ENCODE measurements around the gene CYLD.

GRCh38 chr16:50822671-50823070 is 80.8 kb downstream of the CYLD start:
- TF ChIP-seq CTCF (conservative IDR thresholded peaks at IDR 0.05; ENCODE audit: low read depth in 2 of 2) = no peak
- no peak for TF ChIP-seq EZH2 (IDR thresholded peaks at IDR 0.05; ENCODE audit: low read depth, unreplicated experiment)
- TF ChIP-seq POLR2AphosphoS5 (IDR thresholded peaks at IDR 0.05; ENCODE audit: low read depth) = no peak
- TF ChIP-seq REST (IDR thresholded peaks at IDR 0.05; ENCODE audit: unreplicated experiment) = no peak
- TF ChIP-seq CREB1 (CRISPR knock-in tag; IDR thresholded peaks at IDR 0.05; ENCODE audit: low read depth) = no peak
- no peak for TF ChIP-seq EZH2phosphoT487 (IDR thresholded peaks at IDR 0.05; ENCODE audit: unreplicated experiment)
- TF ChIP-seq NANOG (IDR thresholded peaks at IDR 0.05; ENCODE audit: borderline replicate concordance) = no peak
- TF ChIP-seq ETS1 (IDR thresholded peaks at IDR 0.05) = no peak
- TF ChIP-seq STAT1 (IDR thresholded peaks at IDR 0.05; ENCODE audit: unreplicated experiment) = no peak

Data from GM23338 (cell line).